DMS53 treated with DMSO at 0.1 percent for 48 hours (cell line): ENCODE results near the gene KLK10.

Experiments
- DNase-seq: peaks from one replicate; lab custom pipeline; 2025; ENCODE audit not compliant: unreplicated experiment; lab: John Stamatoyannopoulos, UW

The KLK10 gene

GRCh38 chr19:51019544-51019925 lies at the start of gene KLK10:
Gene KLK10, minus strand, starts transcription at chr19:51019709. Its CDS starts 579 bp downstream, at chr19:51019130.
- peak; percentile 41 for DNase-seq

- no peak for DNase-seq
Measured at GRCh38 chr19:51066393-51067186, 47.1 kb upstream of the KLK10 start.

GRCh38 chr19:51065221-51065960 lies 45.9 kb upstream of the KLK10 start:
- DNase-seq, result no peak

- DNase-seq, result no peak
Measured at GRCh38 chr19:51064534-51065220, 45.2 kb upstream of the KLK10 start, which contains the start of gene KLK13. Gene KLK13, minus strand, starts transcription at chr19:51065092. Its CDS starts 25 bp downstream, at chr19:51065067.

GRCh38 chr19:51063664-51064063 lies 44.2 kb upstream of the KLK10 start:
- DNase-seq, result no peak

GRCh38 chr19:51060973-51061372 lies 41.5 kb upstream of the KLK10 start:
- no peak for DNase-seq

- DNase-seq, result no peak
Measured at GRCh38 chr19:51060336-51060735, 40.8 kb upstream of the KLK10 start.

- DNase-seq, result no peak
Measured at GRCh38 chr19:51059715-51060114, 40.2 kb upstream of the KLK10 start.

- DNase-seq, result no peak
Measured at GRCh38 chr19:51055866-51056265, 36.4 kb upstream of the KLK10 start.

GRCh38 chr19:51047031-51047335 lies 27.5 kb upstream of the KLK10 start:
- no peak for DNase-seq

- no peak for DNase-seq
Measured at GRCh38 chr19:51044327-51044726, 24.8 kb upstream of the KLK10 start.

GRCh38 chr19:51043497-51043896 lies 24.0 kb upstream of the KLK10 start:
- no peak for DNase-seq

- DNase-seq, result no peak
Measured at GRCh38 chr19:51040151-51040550, 20.6 kb upstream of the KLK10 start.

- no peak for DNase-seq
Measured at GRCh38 chr19:51036519-51036918, 17.0 kb upstream of the KLK10 start.

GRCh38 chr19:51034704-51035103 lies 15.2 kb upstream of the KLK10 start, which contains the start of gene KLK12:
Gene KLK12, minus strand, starts transcription at chr19:51035002. Its CDS starts 381 bp downstream, at chr19:51034621.
- DNase-seq, result peak; percentile 96

GRCh38 chr19:51031880-51032225 lies 12.3 kb upstream of the KLK10 start:
- DNase-seq, result no peak

GRCh38 chr19:51031220-51031879 lies 11.8 kb upstream of the KLK10 start:
- no peak for DNase-seq

GRCh38 chr19:51030631-51031030 lies 11.1 kb upstream of the KLK10 start:
- DNase-seq, result no peak

GRCh38 chr19:51029718-51030117 lies 10.2 kb upstream of the KLK10 start:
- DNase-seq, result no peak

- DNase-seq, result no peak
Measured at GRCh38 chr19:51027873-51028272, 8.4 kb upstream of the KLK10 start.

- DNase-seq, result peak; percentile 62
Measured at GRCh38 chr19:51027126-51027806, 7.8 kb upstream of the KLK10 start.
